A549 (cell line): ENCODE results near the gene RBM14.

Experiments used
- BHLHE40 ChIP-seq: IDR thresholded peaks from 2 replicates; pipeline ENCODE4 v1.6.1; 2012; ENCODE audit warnings: low read depth, low read length, inconsistent platforms
- ESRRA ChIP-seq: fragments of 150-350 bp; IDR thresholded peaks from 2 replicates; pipeline ENCODE4 v1.6.1; 2014; ENCODE audit warnings: mild to moderate bottlenecking, low read length, borderline replicate concordance
- JUNB ChIP-seq: fragments of >200 bp; sonication (Bioruptor Twin); formaldehyde crosslinking; IDR thresholded peaks from 2 replicates; pipeline ENCODE4 v1.6.1; 2016
- PHF8 ChIP-seq: fragments of 200-600 bp; sonication (generic); IDR thresholded peaks from 2 replicates; pipeline ENCODE4 v1.6.1; 2016; ENCODE audit warnings: low read depth, mild to moderate bottlenecking, antibody characterized with exemption, moderate library complexity, borderline replicate concordance
- POLR2A ChIP-seq: IDR thresholded peaks from 2 replicates; pipeline ENCODE4 v1.6.1; 2012; ENCODE audit warnings: mild to moderate bottlenecking, low read length
- TF ChIP-seq, protein P1 (sequence below): fragments of >200 bp; sonication (Bioruptor Twin); formaldehyde crosslinking; IDR thresholded peaks from 3 replicates; pipeline ENCODE4 v1.5.1; 2016
- TF ChIP-seq, protein P2 (sequence below): fragments of >200 bp; sonication (Bioruptor Twin); formaldehyde crosslinking; IDR thresholded peaks from 3 replicates; pipeline ENCODE4 v1.6.1; 2016

DNA sequence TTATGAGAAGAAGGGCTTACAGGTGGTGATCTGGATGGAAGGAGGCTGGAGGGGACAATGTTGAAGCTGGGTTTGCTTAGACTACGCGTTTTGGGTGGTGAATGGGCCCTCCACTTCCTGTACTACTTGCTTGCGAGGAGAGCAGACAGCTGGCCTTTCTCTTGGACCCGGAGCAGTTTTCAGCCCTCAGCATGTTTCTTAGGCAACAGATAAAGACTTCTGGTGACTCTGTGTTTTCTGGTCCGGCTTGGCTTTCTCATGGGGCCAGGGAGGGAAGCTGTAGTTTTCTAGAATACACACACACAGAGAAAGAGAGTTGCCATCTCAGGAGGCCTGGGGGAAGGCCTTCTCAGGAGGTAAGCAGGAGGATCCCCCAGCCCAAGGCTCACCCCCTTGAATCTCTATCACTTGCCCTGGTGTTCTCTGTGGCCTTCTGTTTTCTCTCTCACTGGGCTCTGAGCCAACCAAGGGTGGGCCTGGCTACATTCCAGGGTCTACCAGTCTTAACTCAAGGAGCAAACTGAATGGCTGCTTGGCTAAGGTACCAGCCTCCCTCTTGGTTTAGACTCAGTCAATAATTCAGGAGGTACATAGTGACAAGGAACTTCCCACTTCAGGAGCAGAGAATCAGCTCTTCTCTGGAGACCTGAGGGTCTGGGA is 21.1 kb upstream of the RBM14 start:
- TF ChIP-seq PHF8: no peak
- no peak for TF ChIP-seq POLR2A
- TF ChIP-seq BHLHE40: no peak
- TF ChIP-seq, protein P1, sequence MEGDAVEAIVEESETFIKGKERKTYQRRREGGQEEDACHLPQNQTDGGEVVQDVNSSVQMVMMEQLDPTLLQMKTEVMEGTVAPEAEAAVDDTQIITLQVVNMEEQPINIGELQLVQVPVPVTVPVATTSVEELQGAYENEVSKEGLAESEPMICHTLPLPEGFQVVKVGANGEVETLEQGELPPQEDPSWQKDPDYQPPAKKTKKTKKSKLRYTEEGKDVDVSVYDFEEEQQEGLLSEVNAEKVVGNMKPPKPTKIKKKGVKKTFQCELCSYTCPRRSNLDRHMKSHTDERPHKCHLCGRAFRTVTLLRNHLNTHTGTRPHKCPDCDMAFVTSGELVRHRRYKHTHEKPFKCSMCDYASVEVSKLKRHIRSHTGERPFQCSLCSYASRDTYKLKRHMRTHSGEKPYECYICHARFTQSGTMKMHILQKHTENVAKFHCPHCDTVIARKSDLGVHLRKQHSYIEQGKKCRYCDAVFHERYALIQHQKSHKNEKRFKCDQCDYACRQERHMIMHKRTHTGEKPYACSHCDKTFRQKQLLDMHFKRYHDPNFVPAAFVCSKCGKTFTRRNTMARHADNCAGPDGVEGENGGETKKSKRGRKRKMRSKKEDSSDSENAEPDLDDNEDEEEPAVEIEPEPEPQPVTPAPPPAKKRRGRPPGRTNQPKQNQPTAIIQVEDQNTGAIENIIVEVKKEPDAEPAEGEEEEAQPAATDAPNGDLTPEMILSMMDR: no peak
- TF ChIP-seq JUNB: no peak
- no peak for TF ChIP-seq ESRRA
- TF ChIP-seq, protein P2, sequence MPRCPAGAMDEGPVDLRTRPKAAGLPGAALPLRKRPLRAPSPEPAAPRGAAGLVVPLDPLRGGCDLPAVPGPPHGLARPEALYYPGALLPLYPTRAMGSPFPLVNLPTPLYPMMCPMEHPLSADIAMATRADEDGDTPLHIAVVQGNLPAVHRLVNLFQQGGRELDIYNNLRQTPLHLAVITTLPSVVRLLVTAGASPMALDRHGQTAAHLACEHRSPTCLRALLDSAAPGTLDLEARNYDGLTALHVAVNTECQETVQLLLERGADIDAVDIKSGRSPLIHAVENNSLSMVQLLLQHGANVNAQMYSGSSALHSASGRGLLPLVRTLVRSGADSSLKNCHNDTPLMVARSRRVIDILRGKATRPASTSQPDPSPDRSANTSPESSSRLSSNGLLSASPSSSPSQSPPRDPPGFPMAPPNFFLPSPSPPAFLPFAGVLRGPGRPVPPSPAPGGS: no peak
